IMR-90 (cell line): Measurements from ENCODE around the gene ADAMTS8. TPM values are rescaled to one million over a fixed set of nuclear protein-coding genes. Genes with fewer than 3 reads are reported as not detected.

Experiments
- ATAC-seq: fragments of 200-7000 bp; cut with Tn5 transposase; 2 replicates; pipeline ENCODE4 v1.9.1; 2020; ENCODE audit warnings: low read depth, mild to moderate bottlenecking, moderate library complexity
- BruUV-seq: library from RNA; stranded (reverse); fragments of 400-500 nt; replicated peaks from 2 replicates; lab custom pipeline; 2021; lab: Mats Ljungman, UMichigan
- CTCF ChIA-PET: fragments of 300-600 bp; formaldehyde crosslinking; extraction: SDS; loops from one replicate; lab custom pipeline; 2021; ENCODE audit warnings: antibody characterized with exemption; lab: Yijun Ruan, JAX
- POLR2A ChIA-PET: fragments of 300-600 bp; sonication (Branson Sonifier 250); formaldehyde crosslinking; loops from one replicate; lab custom pipeline; 2022; ENCODE audit warnings: antibody characterized with exemption; ENCODE audit not compliant: unreplicated experiment; lab: Charles Lee
- DNase-seq: peaks from one replicate; pipeline ENCODE4 v3.0.0; 2013
- H2AFZ ChIP-seq: replicated peaks from 2 replicates; pipeline ENCODE3; 2013; ENCODE audit warnings: low read length, mild to moderate bottlenecking; ENCODE audit not compliant: poor library complexity
- H2AK5ac ChIP-seq: 2 replicates; pipeline ENCODE4 v1.6.1; 2013; ENCODE audit warnings: low read depth, low read length, inconsistent platforms
- H2AK9ac ChIP-seq: replicated peaks from 2 replicates; pipeline ENCODE3; 2013; ENCODE audit warnings: mild to moderate bottlenecking, low read depth, low read length, moderate library complexity; ENCODE audit not compliant: poor library complexity
- H2BK120ac ChIP-seq: 2 replicates; pipeline ENCODE4 v1.6.1; 2013; ENCODE audit warnings: low read depth, low read length, inconsistent platforms
- H2BK15ac ChIP-seq: 3 replicates; pipeline ENCODE4 v1.6.1; 2013; ENCODE audit warnings: low read depth, low read length, inconsistent platforms
- H2BK20ac ChIP-seq: 2 replicates; pipeline ENCODE4 v1.6.1; 2013; ENCODE audit warnings: low read depth, mild to moderate bottlenecking, inconsistent platforms, low read length, moderate library complexity
- H2BK5ac ChIP-seq: 2 replicates; pipeline ENCODE4 v1.6.1; 2013; ENCODE audit warnings: mild to moderate bottlenecking, low read depth, low read length, inconsistent platforms; ENCODE audit not compliant: poor library complexity, severe bottlenecking
- H3K14ac ChIP-seq: replicated peaks from 2 replicates; pipeline ENCODE4 v1.6.1; 2013; ENCODE audit warnings: low read depth, low read length, inconsistent platforms
- H3K18ac ChIP-seq: 2 replicates; pipeline ENCODE4 v1.6.1; 2013; ENCODE audit warnings: low read depth, low read length, control low read depth
- H3K23ac ChIP-seq: 2 replicates; pipeline ENCODE4 v1.6.1; 2013; ENCODE audit warnings: low read depth, low read length, inconsistent platforms
- H3K27ac ChIP-seq: 2 replicates; pipeline ENCODE4 v1.5.1; 2013; ENCODE audit warnings: mild to moderate bottlenecking, control low read depth, low read length; ENCODE audit not compliant: insufficient read depth
- H3K27me3 ChIP-seq: 2 replicates; pipeline ENCODE4 v1.6.1; 2013; ENCODE audit warnings: low read length; ENCODE audit not compliant: control insufficient read depth, insufficient read depth
- H3K36me3 ChIP-seq: 2 replicates; pipeline ENCODE4 v1.6.1; 2013; ENCODE audit warnings: low read length, mixed read lengths; ENCODE audit not compliant: control insufficient read depth, insufficient read depth
- H3K4ac ChIP-seq: 2 replicates; pipeline ENCODE4 v1.6.1; 2013; ENCODE audit warnings: low read depth, low read length, inconsistent platforms
- H3K4me1 ChIP-seq: 2 replicates; pipeline ENCODE4 v1.6.1; 2013; ENCODE audit warnings: low read length, mixed read lengths; ENCODE audit not compliant: control insufficient read depth, insufficient read depth
- H3K4me2 ChIP-seq: 2 replicates; pipeline ENCODE4 v1.6.1; 2013; ENCODE audit warnings: low read depth, mild to moderate bottlenecking, control low read depth, low read length, moderate library complexity
- H3K4me3 ChIP-seq: 2 replicates; pipeline ENCODE4 v1.5.1; 2013; ENCODE audit warnings: low read depth, mild to moderate bottlenecking, control low read depth, low read length, moderate library complexity; ENCODE audit not compliant: insufficient read depth
- H3K56ac ChIP-seq: 2 replicates; pipeline ENCODE4 v1.6.1; 2013; ENCODE audit warnings: low read length, inconsistent platforms; ENCODE audit not compliant: insufficient read depth; ENCODE audit errors: extremely low read depth
- H3K79me1 ChIP-seq, 2 experiments: 2 replicates each; pipeline ENCODE4 v1.6.1; 2013; ENCODE audit warnings: low read length in 2 of 2, inconsistent platforms in 1 of 2, low read depth in 1 of 2
- H3K9ac ChIP-seq: 2 replicates; pipeline ENCODE4 v1.6.1; 2013; ENCODE audit warnings: low read depth, low read length, control low read depth
- H3K9me1 ChIP-seq: 2 replicates; pipeline ENCODE4 v1.6.1; 2013; ENCODE audit warnings: low read length, inconsistent platforms; ENCODE audit not compliant: insufficient read depth
- H3K9me3 ChIP-seq: 2 replicates; pipeline ENCODE4 v1.6.1; 2013; ENCODE audit warnings: low read length; ENCODE audit not compliant: control insufficient read depth, insufficient read depth
- H4K20me1 ChIP-seq: 2 replicates; pipeline ENCODE4 v1.6.1; 2013; ENCODE audit warnings: low read length, inconsistent platforms; ENCODE audit not compliant: insufficient read depth
- H4K5ac ChIP-seq: 2 replicates; pipeline ENCODE4 v1.6.1; 2013; ENCODE audit warnings: mild to moderate bottlenecking, low read depth, low read length, control low read depth
- H4K8ac ChIP-seq, 2 experiments: 2 replicates each; pipeline ENCODE4 v1.6.1; 2013; ENCODE audit warnings: low read depth in 2 of 2, low read length in 2 of 2, control low read depth in 1 of 2, inconsistent platforms in 1 of 2
- H4K91ac ChIP-seq: 2 replicates; pipeline ENCODE4 v1.6.1; 2013; ENCODE audit warnings: low read depth, low read length, inconsistent platforms; ENCODE audit not compliant: insufficient read depth
- MAFK ChIP-seq: IDR thresholded peaks from 2 replicates; pipeline ENCODE4 v1.6.1; 2012; ENCODE audit warnings: low read depth, low read length, improper control_type of control experiment
- MXI1 ChIP-seq: IDR thresholded peaks from 2 replicates; pipeline ENCODE4 v1.6.1; 2012; ENCODE audit warnings: low read depth, mild to moderate bottlenecking, low read length, moderate library complexity, borderline replicate concordance
- NFE2L2 ChIP-seq: fragments of 150-350 bp; IDR thresholded peaks from 2 replicates; pipeline ENCODE4 v1.6.1; 2016; ENCODE audit warnings: low read depth, mild to moderate bottlenecking, low read length
- POLR2A ChIP-seq: IDR thresholded peaks from 2 replicates; pipeline ENCODE4 v1.6.1; 2012; ENCODE audit warnings: mild to moderate bottlenecking, low read depth, low read length
- RAD21 ChIP-seq: IDR thresholded peaks from 2 replicates; pipeline ENCODE4 v1.6.1; 2012; ENCODE audit warnings: low read length, improper control_type of control experiment
- RCOR1 ChIP-seq: IDR thresholded peaks from 2 replicates; pipeline ENCODE4 v1.6.1; 2012; ENCODE audit warnings: mild to moderate bottlenecking, low read length, improper control_type of control experiment; ENCODE audit not compliant: insufficient replicate concordance
- RFX5 ChIP-seq: IDR thresholded peaks from 2 replicates; pipeline ENCODE4 v1.8.0; 2012; ENCODE audit warnings: low read depth, mild to moderate bottlenecking, low read length, moderate library complexity
- WGBS, 2 experiments: methylation state at CpG; one replicate each; pipeline versions ENCODE4 v1.1.5 to v1.1.7; 2013; ENCODE audit warnings: missing lambda C conversion rate in 2 of 2; ENCODE audit not compliant: insufficient read length in 1 of 2; ENCODE audit errors: extremely low coverage in 2 of 2; 5-methylcytosine and 5-hydroxymethylcytosine counted together
- dilution Hi-C: fragments of 300-500 bp; cut with HindIII; formaldehyde crosslinking; loops from one replicate; pipeline ENCODE4 v1.14.3; 2018; ENCODE audit warnings: low sequenced_read_pairs; ENCODE audit not compliant: unreplicated experiment
- in situ Hi-C: fragments of 300-500 bp; cut with MboI; formaldehyde crosslinking; loops from 3 replicates; pipeline ENCODE4 v1.14.3; 2019; ENCODE audit warnings: low sequenced_read_pairs, inconsistent platforms, mixed read lengths
- intact Hi-C: fragments of 100-400 bp; cut with micrococcal nuclease; formaldehyde crosslinking; loops from 2 replicates; pipeline ENCODE4 v1.10.0; 2022
- polyA plus RNA-seq, 3 experiments: library from polyadenylated mRNA; depleted of rRNA; stranded (reverse); fragments of >200 nt; gene quantifications; 2 replicates each; pipeline ENCODE4 v1.2.3, GENCODE V29; 2012; ENCODE audit warnings: low replicate concordance in 1 of 3
- total RNA-seq: library from RNA; depleted of rRNA; stranded (reverse); fragments of >200 nt; gene quantifications from 2 replicates; pipeline ENCODE4 v1.2.3, GENCODE V29; 2012

Gene ADAMTS8
- total and polyA plus RNA-seq, 2 of the 4 experiments (the other 2 are of a cell fraction) = under 0.01 to 0.60 TPM

GRCh38 chr11:130429120-130429681, 792 bp upstream of the ADAMTS8 start:
- no peak overlapping the region for H3K18ac ChIP-seq
- H3K56ac ChIP-seq = no peak overlapping the region
- no peaks in the 10 kb centered on the region; the same call in 1 of the 2 replicates for H3K36me3 ChIP-seq
- H3K4me1 ChIP-seq = peaks cover 10% of the 10 kb centered on the region; the same call in 1 of the 2 replicates
- no peaks in the 10 kb centered on the region for H3K79me1 ChIP-seq
- dilution Hi-C loops = loop anchor here (25.0 kb wide), 1 partner anchor 433 kb away; no protein-coding TSS in a partner anchor
- no peak overlapping the region for H2BK5ac ChIP-seq
- in situ Hi-C loops = loop anchor here (5.0 kb wide), 1 partner anchor 217 kb away; no protein-coding TSS in a partner anchor
- H2AK9ac ChIP-seq = no peak overlapping the region
- TF ChIP-seq NFE2L2 (no peak), RAD21 (no peak), POLR2A (no peak), MXI1 (no peak), MAFK (no peak), RCOR1 (no peak), RFX5 (no peak)
- H3K9me3 ChIP-seq = no peaks in the 10 kb centered on the region; the same call in 1 of the 2 replicates
- no CpG with 5 or more reads among the region's 2 CpGs for WGBS, 2 experiments
- H4K20me1 ChIP-seq = peaks cover 4% of the 10 kb centered on the region; the same call in 1 of the 2 replicates
- H2BK120ac ChIP-seq = peak overlapping the region; percentile 23; the same call in 1 of the 2 replicates
- H4K91ac ChIP-seq = peak overlapping the region; percentile 20; the same call in 1 of the 2 replicates
- H2BK20ac ChIP-seq = no peak overlapping the region
- no peak overlapping the region for H3K4me3 ChIP-seq
- H3K9ac ChIP-seq = no peak overlapping the region
- POLR2A ChIA-PET = no interaction called here
- no peak overlapping the region for H4K8ac ChIP-seq
- BruUV-seq = no TSS peak
- DNase-seq = no peak
- peak overlapping the region; percentile 60 for H3K23ac ChIP-seq
- ATAC-seq = no peak
- CTCF ChIA-PET = interaction anchor here (0.9 to 1.1 kb wide), 2 partner anchors 433 to 468 kb away, joined by 3 to 4 read pairs; no protein-coding TSS in a partner anchor
- no peak overlapping the region for H3K4me2 ChIP-seq
- intact Hi-C loops = loop anchor here (5.0 kb wide), 1 partner anchor 117 kb away; the partner anchor contains the start of gene ZBTB44
- no peak overlapping the region for H3K27ac ChIP-seq
- H2AFZ ChIP-seq = no peak overlapping the region
- H3K4ac ChIP-seq = peak overlapping the region; percentile 10; the same call in 1 of the 2 replicates
- H4K5ac ChIP-seq = no peak overlapping the region
- no peaks in the 10 kb centered on the region; the same call in 1 of the 2 replicates for H3K9me1 ChIP-seq
- H3K27me3 ChIP-seq = peaks cover 59% of the 10 kb centered on the region
- peak overlapping the region; percentile 43; the same call in 1 of the 2 replicates for H2AK5ac ChIP-seq
- no peak overlapping the region for H3K14ac ChIP-seq
- H2BK15ac ChIP-seq = peak overlapping the region; percentile 53; the same call in 2 of the 3 replicates
